Hypothalamus (tissue), 51 donors: Measurements from ENCODE around the gene NID1.
"Not testable (repeated sequence)": the region's sequence is repeated elsewhere in the genome, so short reads cannot be mapped to it uniquely, and the experiment has no call there.

Source experiments
- DNase-seq, 51 donors: peaks; one replicate each; lab custom pipeline; 2025; lab: John Stamatoyannopoulos, UW

The NID1 gene

GRCh38 chr1:235942979-235943575 is 121.8 kb downstream of the NID1 start:
- no peak for DNase-seq

DNA sequence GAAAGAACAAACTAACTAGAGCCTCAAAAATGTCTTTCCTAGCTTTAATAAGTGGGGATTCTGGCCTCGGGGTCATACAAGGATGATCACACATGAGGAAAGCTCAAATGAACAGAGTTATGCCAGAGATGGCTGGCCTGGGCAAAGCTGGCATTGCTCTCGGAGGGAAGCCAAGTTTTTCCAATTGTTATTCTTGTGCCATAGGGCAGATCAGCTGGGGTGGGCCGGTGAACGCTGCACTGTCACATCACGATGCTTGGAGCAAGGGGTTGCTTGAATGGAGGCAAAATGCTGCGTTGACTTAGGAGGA is 122.3 kb downstream of the NID1 start:
- DNase-seq, result no peak

DNA sequence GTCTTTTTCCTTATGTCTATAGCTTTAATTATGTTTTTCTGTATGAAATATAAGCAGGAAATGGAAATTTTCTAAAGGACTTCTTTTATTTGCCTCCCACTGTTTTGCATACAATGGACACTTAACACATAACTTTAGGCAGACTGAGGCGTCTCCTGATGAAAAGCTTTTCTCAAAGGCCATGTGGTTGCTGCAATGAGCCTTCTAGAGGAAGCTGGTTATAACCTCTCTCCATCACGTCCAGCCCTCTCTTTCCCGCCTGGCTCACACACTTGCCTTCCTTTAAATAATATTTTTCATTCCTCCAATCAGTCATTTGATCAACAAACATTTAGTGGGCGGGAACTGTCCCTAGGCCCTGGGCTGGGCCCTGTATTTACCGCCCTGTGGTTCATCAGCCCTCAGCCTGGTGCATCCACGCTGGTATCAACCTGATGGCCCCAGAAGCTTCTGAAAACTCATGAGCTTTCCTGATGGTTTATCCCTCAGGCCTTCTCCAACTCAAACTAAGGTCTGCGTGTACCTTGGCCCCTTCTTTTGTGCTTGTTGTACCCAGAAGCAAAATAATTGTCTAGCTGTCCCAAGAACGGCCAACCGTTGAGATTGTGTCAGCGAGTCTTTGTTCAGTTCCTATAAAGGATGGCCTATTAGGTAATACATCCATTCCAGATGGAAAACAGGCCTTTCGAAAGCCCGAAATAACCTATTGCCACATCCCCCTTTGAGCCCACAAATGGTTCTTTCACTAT is 122.8 kb downstream of the NID1 start:
- DNase-seq, result no peak

- no peak for DNase-seq
Observed at GRCh38 chr1:235940285-235940684, 124.6 kb downstream of the NID1 start.

GRCh38 chr1:235939480-235939775 is 125.5 kb downstream of the NID1 start:
- no peak for DNase-seq

DNA sequence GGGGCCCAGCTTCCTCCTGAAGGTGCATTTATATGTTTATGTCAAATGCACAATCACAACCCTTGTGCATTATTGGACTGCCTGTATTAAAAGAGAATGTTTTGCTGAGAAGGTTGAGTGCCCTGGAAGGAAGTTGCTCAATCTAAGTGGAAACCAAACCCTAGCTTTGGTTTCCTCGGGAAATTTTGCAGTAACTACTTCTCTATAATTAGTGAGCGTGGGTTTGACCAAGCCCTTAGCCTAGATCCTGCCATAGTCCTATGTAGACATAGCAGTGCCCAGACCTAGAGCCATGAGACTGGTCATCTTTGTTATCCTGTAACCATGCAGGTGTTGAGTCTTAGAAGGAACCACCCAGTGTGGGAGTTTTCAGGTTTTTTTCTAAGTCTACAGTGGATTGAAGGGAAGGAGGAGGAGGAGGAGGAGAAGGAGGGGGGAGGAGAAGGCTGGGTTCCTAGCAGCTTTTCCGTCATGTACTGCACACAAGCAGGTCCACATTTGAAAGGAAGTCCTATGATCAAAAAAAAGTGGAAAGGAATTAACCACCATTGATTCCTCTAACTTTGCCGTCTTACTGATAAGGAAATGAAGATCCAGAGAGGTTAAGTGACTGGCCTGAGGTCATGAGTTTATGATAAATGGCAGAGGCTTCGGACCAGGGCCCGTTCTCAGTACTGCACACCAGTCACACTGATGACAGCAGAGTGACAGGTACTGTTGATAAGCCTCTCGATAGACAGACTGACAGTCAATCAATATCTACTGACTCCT is 126.0 kb downstream of the NID1 start:
- DNase-seq, result no peak

- DNase-seq, result no peak
Observed at GRCh38 chr1:235937123-235937522, 127.8 kb downstream of the NID1 start.

DNA sequence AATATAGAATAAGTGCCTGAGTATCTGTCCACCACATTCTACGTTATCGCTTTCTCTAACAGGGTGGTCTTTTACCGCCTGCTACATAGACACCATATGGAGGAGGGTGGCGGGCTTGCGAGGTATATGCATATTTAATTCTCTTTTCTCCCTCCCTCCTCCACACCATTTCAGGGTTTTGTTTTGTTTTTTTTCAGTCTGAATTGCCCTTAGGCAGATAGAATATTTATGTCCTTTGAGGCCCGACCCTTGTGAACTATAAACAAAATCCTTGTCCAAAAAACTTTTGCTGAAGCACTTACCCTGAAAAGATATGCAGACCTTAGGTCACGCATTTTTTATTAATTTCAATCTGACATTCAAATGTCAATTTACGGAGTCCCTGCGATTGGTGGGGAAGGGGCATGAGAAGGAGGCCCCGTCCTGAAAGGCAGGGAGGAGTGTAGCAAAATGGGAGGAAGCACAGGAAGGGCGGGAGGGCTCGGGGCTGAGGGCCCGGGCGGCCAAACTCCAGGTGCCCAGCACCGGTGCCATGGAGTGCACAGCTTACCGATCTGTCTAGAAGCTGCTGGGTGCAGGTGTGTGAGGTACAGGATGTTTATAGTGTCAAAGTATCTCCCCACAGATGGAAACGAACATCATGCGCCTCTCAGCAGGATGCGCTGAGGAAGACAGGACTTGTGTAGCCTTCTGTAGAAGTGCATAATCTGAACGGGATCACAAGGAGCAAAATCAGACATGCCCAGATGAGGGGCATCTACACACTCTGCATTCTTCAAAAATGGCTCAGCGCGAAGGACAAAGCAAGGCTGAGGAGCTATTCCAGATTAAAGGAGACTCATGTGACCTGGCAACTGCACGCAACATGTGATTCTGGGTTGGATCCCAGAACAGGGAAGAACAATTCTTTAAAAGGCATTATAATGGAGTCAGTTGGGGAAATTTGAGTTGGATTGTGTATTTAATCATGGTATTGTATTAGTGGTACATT is 129.4 kb downstream of the NID1 start:
- DNase-seq, result no peak

- no peak for DNase-seq
Observed at GRCh38 chr1:235933766-235934116, 131.1 kb downstream of the NID1 start.

DNA sequence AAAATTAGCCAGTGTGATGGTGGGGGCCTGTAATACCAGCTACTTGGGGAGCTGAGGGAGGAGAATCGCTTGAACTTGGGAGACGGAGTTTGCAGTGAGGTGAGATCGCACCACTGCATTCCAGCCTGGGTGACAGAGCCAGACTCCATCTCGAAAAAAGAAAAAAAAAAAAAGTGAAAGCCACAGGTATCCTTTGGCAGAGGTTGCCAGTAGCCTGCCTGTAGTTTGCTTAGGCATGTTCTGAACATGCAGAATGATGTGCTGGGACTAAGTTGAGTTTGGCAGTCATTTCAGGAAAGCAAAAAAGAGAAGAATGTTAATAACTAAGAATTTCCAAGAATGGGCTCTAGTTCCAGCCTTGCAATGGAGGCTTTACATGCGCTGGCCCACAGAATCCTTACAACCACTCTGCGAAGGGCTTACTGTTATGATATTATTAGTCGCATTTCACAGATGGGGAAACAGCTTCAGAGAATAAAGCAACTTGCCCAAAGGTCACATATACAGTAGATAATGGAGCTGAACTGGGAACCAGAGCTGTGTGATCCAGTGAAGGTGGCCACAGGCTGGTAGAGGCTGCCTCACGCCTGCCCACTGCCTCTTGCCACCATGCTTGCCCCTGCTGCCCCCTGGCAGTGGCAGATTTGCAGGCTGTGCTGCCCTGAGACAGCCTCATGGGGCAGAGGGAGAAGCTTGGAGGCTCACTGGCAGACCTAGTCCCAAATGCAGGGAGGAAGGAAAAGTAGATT is 131.7 kb downstream of the NID1 start:
- DNase-seq, result peak in 2 of 51 donors; percentile 7

GRCh38 chr1:235932090-235932510 is 132.8 kb downstream of the NID1 start:
- DNase-seq, result no peak

DNA sequence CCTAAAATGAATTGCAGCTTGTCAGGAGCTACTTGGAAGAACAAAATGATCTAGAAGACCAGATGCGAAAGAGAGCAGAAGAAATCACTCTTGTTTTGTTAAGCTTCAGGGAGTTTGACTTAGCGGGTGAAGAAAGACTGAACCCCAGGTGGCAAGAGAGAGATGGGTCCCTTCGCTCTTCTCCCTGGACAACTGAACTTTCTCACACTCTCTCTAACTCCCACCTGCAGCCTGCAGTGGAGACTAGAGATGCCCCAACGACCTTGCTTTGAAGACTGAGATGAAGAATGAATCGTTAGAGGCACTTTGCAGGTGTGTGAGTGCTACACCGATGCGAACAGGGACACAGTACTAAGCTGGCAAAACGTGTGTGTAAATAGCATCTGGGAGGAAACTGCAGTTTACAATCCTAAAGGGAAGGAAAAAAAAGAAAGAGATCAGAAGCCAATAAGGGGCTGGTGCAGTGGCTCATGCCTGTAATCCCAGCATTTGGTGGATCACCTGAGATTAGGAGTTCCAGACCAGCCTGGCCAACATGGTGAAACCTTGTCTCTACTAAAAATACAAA is 133.6 kb downstream of the NID1 start:
- DNase-seq, result no peak

DNA sequence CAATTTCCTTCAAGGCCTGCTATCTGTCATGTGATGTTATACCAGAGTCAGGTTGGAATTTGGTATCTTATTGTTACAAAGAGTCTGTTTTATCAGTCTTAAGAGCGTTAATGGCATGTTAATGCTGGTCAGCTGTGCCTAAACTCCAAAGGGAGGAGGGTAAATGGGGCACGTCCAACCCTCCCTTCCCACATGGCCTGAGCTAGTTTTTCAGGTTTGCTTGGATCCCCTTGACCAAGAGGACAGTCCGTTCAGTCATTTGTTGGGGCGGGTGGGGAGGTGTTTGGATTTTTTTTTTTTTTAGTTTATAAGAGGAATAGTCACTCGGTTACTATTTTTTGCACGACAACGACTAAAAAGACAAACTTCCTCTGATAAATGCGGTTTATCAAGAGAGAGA is 134.3 kb downstream of the NID1 start:
- DNase-seq, result no peak

DNA sequence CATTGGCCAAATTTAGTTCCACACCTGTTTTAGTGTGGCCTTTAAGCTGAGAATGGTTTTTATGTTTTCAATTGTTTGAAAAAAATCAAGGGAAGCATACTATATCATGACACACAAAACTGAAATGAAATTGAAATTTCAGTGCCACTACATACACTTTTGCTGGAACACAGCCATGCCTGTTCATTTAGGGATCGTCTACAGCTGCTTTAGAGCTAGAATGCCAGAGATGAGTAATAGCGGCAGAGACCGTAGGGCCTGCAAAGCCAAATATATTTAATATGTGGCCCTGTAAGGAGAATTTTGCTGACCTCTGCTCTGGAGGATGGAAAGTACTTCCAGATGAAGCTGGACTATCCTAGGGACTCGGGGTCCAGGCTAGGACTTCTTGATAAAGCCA is 135.7 kb downstream of the NID1 start:
- no peak for DNase-seq

DNA sequence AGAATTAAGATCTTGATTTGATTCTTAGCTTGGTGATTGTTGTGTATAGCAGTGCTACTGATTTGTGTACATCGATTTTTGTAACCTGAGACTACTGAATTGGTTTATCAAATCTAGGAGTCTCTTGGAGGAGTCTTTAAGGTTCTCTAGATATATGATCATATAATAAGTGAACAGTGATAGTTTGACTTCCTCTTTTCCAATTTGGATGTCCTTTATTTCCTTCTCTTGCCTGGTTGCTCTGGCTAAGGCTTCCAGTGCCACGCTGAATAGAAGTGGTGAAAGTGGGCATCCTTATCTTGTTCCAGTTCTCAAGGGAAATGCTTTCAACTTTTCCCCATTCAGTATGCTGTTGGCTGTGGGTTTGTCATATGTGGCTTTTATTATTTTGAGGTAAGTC is 136.7 kb downstream of the NID1 start:
- DNase-seq, result no peak

- DNase-seq, result not testable (repeated sequence)
Observed at GRCh38 chr1:235927551-235927950, 137.3 kb downstream of the NID1 start.
